ENCODE data around the gene NFAT5.

GRCh38 chr16:69633375-69633774, 67.6 kb downstream of the NFAT5 start:
- TF ChIP-seq, protein P1, sequence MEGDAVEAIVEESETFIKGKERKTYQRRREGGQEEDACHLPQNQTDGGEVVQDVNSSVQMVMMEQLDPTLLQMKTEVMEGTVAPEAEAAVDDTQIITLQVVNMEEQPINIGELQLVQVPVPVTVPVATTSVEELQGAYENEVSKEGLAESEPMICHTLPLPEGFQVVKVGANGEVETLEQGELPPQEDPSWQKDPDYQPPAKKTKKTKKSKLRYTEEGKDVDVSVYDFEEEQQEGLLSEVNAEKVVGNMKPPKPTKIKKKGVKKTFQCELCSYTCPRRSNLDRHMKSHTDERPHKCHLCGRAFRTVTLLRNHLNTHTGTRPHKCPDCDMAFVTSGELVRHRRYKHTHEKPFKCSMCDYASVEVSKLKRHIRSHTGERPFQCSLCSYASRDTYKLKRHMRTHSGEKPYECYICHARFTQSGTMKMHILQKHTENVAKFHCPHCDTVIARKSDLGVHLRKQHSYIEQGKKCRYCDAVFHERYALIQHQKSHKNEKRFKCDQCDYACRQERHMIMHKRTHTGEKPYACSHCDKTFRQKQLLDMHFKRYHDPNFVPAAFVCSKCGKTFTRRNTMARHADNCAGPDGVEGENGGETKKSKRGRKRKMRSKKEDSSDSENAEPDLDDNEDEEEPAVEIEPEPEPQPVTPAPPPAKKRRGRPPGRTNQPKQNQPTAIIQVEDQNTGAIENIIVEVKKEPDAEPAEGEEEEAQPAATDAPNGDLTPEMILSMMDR (IDR thresholded peaks at IDR 0.05): no peak
- no peak for TF ChIP-seq POLR2A (IDR thresholded peaks at IDR 0.05)
